ENCODE results near the gene PPP1R1B.

PPP1R1B gene

DNA sequence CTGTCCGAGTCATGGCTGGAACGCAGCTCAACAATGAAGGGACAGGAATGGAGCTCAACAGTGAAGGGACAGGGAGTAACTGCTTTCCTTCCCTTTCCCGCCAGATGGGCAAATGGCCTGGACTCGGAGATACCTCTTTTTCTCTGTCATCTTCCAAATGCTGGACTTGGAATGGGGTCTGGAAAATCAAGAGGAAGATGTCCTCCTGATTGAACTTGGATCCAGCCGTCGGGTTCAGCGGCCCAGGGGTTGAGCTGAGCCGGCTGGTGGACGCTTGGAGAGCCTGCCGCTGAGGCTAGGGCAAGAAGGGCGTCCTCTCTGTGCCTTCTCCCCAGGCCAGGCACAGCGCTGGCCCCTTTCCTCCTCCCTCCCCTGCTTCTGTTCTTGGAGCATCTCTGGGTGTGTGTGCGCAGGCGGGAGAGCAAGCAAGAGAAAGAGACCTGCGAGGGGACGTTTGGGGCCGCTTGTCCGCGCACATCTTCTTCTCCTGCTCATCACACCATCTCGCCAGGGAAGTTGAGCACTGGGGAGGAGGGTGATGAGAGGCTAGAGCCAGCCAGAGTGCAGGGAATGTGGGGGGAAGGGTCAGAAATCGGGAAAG, 25.7 kb upstream of the PPP1R1B start:
- no peak for DNase-seq

DNA sequence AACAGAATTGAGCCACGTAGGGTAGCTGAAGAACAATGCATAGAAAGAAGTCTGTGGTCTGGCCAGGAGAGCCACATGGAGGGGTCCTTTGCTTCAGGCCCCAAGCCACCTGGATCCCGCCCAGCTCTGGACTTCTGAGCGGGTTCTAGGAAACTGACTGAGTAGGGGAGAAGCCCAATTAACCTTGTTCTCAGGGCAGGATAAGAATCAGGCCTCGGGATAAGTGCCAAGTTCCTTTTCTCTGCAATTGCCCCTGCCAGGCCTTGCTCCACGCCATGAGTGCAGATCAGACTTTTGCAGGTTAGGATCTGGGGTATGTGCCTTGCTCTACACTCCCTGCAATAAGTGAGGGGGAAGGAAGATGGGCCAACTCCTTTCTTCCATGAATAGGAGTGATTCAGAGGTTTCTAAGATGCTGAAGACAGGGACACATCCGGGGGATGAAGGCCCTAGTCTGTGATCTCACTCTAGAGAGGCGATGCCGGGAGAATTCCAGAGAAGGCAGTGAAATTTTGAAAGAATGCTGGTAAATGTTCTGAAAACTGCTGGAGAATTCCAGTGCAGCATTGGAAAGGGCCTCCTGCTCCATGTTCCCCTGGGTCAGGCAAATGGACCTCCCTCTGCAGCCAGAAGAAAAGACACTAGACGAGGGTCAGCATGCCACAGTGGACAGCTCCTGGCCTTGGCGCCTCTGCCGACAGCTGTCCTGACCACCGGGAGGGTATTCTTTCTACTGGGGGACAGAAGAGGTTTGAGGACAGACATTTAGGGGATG, 24.8 kb upstream of the PPP1R1B start:
- DNase-seq: no peak

DNA sequence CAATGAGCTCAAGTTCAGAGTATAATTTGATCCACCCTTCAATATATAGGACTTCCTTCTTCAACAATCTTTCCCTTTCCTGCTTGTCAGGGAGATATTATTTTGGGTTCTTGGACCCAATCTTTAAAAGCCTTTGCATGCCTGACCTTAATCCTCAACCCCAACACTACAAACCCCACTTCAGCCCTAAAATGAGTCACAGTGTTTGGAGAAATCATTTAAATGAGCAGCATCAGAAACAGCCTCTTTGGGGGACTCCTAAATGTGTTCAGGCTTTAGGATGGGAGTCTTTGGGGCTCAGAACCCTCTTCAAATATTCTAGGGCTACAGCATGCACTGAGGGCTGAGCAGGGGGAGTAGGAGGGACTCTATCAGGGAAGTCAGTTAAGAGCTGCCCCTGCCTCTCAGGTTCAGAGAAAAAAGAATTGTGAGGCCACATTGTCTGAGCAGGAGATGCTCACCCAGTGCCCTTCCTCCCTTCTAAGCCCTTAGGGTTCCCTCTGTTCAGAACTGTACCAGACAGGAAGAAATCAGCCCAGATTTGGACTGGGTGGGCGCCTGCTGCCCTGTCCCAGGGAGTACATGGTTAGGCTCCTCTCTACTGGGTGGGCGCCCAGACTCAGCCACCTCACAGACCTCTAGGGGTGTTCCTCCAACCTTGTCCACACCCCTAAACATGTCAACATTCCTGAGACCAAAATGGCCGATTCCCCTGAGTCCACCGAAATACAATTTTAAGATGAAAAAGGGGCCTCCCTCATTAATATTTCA, 24.0 kb upstream of the PPP1R1B start:
- DNase-seq: no peak

DNA sequence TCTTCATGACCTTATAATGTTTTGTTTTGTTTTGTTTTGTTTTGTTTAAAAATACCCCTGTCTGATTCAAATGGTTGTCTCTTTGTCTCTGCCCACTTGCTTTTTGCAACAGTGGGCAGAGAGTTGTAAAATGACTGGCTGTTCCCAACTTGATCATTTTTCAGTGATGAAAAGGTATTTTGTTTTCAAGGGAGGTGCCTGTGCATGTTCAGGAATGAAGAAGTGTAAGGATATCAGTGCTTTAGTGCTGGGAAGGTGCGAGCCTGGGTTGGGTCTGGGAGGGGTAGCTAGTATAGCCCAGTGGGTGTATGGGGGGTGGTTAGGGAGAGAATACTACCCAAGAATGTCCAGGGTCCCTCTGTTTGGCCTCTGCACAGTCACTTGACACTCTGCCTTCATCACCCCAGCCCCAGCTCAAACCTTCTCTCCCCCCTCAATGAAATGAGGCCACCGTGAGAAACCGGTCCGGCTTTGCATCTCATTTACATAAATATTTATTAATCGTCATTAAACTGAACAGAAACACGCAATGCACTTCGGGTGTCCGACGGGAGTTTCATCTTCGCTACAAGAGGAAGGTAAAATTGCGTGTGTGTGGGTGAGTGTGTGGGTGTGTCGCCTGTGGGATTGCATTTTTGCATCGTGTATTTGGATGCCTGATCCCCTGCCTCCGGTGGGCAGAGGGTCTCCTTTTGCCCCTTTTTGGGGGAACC, 23.3 kb upstream of the PPP1R1B start:
- DNase-seq: no peak

DNA sequence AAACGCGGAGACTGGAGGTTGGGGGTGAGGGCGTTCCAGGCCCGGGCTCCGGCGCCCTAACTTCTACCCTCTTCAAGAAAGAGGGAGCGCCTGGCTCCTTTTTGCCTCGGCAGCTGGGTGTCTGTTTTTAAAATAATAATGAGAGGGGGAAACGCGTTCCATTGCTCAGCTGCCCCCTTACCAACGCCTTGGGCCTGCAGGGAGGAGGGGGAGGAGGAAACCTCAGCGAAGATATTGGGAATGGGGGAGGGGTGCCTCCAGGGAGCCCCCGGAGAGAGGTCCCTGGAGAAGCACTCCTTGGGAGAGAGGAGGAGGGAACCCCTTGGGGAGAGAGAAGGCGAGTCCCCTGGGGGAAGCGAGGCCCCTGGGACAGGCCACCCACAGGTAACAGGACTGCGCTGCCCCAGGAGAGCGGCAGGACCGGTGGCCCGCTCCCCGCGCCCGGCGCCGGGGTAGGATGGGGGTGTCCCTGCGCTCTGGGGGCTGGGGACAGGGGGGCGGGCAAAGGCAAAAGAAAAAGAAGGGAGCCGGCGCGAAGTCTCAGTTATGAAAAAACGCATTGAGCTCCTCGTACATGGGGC, 21.8 kb upstream of the PPP1R1B start:
- no peak for DNase-seq

DNA sequence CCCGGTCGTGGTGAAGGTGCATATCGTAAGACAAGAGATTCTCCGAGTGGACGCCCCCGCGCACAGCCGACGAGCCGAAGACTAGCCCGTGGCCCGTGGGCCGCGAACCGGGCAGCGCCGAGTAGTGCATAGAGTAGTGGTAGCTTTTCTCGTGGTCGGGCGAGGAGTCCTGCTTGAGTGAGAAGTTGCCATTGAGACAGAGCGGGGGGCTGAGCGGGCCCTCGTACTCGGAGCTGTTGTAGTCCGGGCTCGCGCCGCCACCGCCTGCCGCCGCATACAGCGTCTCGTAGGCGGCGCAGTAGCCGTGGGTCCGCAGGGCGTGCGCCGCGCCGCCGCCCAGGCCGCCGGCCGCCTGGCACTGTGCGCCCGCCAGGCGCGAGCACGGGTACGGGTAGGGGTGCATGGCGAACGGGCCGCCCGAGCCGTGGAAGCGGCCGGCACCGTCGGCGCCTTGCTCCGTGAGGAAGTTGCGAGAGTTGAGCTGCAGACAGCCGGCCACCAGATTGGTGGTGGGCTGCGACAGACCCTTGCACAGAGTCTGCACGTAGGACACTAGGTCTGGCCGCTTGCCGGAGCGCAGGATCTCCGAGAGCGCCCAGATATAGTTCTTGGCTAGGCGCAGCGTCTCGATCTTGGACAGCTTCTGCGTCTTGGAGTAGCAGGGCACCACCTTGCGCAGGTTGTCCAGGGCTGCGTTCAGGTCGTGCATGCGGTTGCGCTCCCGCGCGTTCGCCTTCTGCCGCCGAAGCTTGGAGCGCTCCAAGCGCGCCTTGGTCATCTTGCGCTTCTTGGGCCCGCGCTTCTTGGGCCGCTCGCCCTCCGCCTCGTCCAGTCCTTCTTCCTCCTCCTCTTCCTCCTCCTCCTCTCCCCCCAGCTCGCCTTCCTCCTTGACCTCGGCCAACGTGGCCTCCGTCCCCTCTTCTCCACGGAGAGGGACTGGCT, 21.0 kb upstream of the PPP1R1B start:
- no peak for DNase-seq

DNA sequence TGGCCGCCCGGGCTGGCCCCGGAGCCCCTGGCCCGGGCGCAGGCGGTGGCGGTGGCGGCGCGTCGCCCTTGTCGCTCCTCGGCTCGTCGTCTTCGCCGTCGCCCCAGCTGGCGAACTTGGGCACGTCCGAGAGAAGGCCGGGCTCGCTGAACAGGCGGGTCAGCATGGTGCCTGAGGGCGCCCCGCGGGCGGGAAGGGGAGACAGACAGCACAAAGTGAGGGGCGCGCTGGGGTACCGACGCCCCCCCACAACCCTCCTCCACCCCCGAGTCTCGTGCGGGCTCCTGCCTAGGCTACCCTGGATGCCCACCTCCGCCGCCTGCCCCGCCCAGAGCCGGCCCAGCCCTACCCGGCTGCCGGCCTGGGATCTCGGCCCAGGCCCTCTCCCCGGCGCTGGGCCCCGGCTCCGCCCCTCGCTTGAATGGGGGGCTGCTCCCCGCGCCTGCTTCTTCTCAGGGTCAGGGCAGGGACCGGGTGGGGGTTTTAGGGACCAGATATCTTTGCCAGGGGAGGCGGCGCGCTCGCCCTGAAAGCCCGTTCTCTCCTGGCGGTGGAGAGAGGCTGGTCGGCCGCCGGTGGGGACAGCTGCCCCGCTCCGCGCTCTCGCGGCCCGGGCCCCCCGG, 20.2 kb upstream of the PPP1R1B start:
- no peak for DNase-seq

DNA sequence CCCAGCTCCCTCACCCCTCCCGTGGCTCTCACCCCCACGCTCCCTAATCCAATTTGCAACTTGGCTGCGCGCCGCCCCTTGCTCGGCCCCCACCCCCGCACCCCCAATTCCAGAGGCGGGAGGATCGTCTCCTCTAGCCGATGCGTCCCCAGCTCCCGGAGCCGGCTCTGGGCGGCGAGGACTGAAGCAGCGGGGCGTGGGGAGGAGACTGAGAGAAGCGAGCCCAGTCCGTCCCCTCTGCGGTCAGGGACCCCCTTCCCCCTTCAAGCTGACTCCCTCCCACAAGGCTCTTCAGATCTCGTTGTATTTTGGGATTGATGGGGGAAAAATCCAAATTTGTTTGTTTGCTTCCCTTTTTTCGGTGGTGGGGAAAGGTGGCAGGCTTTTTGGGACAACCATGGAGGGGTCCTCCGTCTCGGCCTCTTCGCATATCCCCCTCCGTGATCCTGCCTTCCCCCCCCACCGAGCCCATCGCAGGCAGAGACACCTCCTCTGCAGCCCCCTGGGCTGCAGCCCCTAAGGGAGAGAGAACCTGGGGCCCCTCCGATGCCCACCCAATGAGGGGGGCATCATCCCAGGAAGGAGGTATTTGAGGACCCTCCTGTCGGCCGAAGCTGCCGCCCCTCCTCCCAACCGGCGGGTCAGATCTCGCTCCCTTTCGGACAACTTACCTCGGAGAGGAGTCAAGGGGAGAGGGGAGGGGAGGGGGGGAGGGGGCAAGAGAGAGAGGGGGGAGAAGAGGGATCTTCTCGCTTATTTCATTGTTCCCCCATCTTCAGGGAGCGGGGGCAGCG, 19.5 kb upstream of the PPP1R1B start:
- no peak for DNase-seq

DNA sequence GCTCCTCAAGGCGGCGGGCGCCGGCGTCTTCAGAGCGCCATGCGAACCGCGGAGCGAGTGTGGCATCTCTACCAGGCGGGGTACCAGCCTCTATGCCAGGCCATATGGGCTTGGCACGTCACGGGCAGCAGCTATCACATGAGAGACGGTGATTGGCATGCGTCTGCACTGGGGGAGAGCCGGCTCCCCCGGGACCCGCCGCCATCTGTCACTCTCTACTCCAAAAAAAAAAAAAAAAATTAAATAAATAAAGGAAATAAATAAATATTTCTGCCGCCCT, 19.0 kb upstream of the PPP1R1B start, which contains the start of gene NEUROD2:
NEUROD2 (minus strand) TSS at position 70 of the 280 bp plus-strand sequence. CDS start 1,321 bp downstream, outside the sequence.
- DNase-seq: no peak

DNA sequence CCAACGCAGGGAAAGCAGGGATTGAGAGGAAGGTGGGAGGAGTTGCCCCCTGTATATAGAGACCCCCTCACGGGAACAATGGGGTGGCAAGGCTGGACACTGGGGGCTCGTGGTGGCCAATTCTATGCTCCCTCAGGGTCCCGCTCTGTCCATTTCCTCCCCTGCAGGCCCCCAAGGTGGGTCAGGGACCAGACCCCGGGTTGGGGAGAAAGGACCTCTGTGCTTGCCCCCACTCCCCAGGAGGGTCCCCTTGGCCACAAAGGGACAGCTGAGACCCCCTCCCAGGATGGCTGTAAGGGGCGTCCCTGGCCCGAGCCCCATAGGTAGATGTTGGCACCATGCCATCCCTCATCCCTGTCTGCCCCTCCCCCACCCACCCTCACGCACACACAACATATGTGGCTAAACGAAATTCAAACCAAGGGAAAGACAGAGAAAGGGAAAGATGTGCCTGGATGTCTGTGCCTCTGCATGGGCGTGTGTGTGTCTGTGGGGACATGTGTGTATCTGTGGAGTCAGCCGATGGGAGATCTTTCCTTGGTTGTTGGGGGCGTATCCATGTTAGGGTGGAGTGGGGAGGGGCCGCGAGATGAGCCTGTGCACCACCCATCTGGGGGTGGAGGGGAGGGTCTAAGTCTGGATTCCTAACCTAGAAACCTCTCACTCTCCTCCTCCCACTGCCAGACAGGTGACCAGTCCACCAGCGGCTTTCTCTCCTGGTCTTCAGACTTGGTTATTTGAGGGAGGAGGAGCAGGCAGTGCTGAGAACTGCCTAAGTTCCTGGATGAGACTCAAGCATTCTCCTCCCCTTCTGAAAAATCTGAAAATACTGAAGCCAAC, 18.4 kb upstream of the PPP1R1B start:
- no peak for DNase-seq

DNA sequence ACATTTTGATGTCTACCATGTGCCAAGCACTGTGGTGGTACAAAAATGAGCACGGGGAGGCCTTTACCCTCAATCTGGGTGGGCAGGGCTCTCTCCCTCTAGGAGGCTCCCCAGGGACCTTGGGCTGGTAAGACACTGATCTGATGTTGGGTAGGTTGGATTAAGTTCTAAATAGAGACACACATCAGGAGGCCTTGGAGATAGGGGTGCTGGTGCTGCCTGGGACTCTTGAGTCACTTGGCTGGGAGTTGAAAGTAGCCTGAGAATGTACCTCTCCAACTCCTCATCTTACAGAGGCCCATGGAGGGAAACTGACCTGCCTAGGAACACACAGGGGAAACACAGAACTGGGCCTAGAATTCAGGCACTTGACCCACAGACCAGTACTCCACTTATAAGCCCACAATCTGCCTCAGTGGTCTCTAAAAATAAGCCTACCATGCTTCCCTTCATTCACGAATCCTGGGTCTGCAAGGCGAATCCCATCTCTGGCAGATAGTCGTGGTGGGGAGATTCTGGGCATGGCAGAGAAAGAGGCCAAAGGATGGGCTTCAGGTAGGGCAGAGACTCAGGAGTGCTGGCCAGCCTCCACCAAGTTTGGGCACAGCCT, 17.2 kb upstream of the PPP1R1B start:
- no peak for DNase-seq

DNA sequence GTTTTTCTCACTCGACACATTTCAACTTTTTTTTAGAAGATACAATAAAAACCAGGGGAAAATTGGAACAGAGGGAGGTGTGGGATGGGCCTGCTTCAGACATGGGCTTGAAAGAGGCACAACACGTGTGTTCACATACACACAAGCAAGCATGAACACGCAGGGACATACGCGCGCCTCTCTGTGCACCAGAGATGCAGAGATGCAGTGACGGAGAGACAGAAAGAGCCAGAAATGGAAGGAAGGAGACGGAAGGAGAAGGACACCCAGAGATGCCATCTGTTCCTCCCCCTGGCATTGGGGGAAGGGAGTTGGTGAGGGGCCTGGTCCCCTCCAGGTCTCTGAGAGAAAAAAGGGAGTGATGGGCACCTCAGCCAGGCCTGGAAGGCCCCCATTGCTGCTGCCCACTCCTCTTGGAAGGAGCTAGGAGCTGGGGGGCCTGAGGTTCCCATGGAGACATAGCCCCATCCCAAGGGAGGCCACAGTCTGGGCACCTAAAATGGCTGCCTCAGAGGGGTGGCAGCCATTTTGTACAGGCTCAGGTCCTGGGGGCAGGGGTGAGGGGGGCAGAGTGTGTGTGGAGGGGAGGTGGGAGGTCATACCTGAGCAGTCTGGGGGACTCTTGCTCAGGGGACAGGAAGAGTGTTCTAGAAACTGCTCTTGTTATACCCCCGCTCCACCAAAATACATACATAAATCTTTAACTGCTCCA, 15.2 kb upstream of the PPP1R1B start:
- no peak for DNase-seq

DNA sequence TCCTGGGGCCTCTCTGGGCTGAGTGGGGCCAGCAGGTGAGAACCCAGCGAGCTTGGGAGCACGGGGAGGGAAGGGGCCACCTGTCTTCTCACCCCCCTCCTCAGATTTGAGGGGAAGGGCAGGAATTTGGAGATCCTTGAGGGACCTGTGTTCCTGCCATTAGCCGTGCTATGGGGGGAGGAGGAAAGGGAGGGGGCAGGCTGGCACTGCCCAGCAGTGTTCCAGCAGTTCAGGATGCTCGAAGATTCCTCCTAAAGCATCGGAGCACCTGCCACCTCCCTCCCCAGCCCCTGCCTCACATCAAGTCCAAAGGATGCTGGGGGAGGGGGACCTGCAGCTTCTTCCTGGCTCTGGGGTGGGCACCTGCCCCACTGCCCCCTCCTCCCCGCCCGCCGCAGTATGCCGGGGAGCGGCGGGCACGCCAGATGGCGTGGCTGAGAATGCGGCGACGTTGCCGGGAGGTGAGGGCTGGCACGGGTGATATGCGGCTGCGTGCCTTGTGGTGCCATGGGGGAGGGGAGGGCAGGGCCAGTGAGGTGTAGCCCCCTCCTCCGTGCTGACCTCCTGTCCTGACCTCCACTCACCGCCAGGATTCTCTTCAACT, 14.4 kb upstream of the PPP1R1B start:
- DNase-seq: no peak

DNA sequence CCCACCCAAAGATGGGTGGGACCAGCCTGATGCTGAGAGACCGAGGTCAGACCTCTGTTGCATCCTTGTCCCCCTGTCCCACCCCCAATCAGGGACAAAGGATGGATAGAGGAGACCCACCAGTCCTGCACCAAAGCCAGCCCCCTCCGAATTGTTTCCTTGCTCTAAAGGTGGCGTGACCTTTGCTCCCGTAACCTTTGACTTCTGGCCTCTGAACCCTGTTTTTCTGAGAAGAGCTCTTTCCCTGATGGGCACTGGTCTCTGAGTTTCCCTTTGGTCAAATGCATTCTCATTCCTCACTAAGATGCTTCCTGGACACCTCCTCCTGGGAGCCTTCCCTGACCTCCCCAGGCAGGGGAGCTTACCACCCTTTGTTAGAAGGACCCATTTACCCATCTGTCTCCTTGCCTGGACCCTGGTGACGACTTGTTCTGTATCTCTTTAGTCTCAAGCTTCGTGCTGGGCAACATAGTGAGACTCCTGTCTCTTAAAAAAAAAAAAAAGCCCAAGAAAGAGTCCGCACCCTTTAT, 13.8 kb upstream of the PPP1R1B start:
- no peak for DNase-seq

DNA sequence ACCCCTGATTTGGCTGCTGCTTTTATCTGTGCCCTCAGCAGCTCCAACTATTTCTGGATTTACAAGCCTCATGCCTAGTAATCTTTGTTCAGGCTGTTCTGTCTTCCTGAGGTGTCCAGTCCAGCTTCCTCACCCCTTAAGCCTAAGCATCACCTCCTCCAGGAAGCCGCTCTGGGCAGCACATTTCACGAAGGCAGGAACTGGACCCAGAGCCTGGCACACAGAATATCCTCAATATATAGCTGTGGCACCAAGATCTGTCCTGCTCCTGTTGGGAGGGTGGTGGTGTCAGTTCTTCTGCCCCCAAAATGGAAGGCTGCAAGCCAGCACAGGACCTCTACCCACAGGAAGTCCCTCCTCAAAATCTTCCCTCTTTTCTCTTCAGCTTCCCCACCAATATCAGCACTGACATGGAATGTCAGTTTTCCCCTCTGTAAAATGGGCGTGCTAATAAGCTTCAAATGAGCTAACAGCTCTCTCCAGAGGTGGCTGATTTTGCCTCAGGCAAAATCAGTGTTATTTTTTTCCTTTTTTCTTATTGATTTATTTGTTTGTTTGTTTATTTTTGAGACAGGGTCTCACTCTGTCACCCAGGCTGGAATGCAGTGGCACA, 12.1 kb upstream of the PPP1R1B start:
- DNase-seq: no peak

DNA sequence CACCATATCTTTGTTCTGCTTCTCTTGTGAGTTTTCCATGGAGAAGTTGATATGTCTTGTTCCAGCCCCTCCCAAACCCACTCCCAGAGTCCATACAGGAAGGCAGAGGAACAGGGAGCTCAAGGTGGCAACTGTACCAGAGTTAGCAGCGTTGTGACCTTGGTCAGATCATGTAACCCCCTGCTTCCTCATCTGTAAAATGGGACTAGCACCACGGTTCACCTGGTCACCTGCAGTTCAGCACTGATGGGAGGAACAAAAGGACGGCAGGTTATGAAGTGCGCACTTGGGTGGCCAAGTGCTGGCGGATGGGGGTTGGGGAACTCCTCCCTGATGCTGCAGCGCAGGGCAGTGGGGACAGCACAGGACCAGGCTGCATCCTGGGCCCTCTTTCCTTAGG, 11.3 kb upstream of the PPP1R1B start:
- no peak for DNase-seq

DNA sequence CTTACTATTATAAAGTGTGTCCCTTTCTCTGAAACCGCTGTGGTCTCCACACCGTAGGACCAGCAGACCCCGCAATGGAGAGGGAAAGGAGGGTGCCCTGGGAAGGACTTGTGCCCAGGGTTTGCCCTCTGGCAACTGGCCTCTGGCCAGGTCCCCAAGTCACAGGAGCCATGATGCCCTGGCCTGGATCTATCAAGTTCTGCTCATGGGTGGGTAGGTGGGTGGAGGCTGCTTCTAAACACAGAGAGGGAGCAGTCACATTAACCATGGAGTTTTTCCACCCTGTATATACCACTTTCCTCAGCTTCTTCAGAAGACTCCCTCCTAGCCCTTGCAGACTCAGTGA, 9.7 kb upstream of the PPP1R1B start:
- no peak for DNase-seq

All from NCI-H1105 (cell line).